Transverse colon (tissue), 4 donors: ENCODE data around the gene CCNF. TPM values are rescaled to one million over a fixed set of nuclear protein-coding genes. Genes with fewer than 3 reads are reported as not detected.
"Not testable (repeated sequence)": the region's sequence is repeated elsewhere in the genome, so short reads cannot be mapped to it uniquely, and the experiment has no call there.

Experiments
- DNase-seq: peaks from one replicate; pipeline ENCODE4 v3.0.0-alpha.2; 2019
- H3K27ac ChIP-seq, 4 donors: fragments of 200-600 bp; sonication (generic); 2 replicates each; pipeline ENCODE4 v1.5.1; 2016 to 2018; ENCODE audit warnings: inconsistent platforms in 4 of 4
- H3K27me3 ChIP-seq: fragments of 200-600 bp; sonication (generic); 2 replicates; pipeline ENCODE4 v1.5.1; 2017; ENCODE audit warnings: inconsistent platforms
- H3K36me3 ChIP-seq, 4 donors: fragments of 200-600 bp; sonication (generic); 2 replicates each; pipeline ENCODE4 v1.5.1; 2017 to 2019; ENCODE audit warnings: inconsistent platforms in 4 of 4
- H3K4me1 ChIP-seq, 4 donors: fragments of 200-600 bp; sonication (generic); 2 replicates each; pipeline ENCODE4 v1.5.1; 2017 to 2020; ENCODE audit warnings: inconsistent platforms in 4 of 4
- H3K4me3 ChIP-seq, 4 donors: fragments of 200-600 bp; sonication (generic); 1 replicate in 1 of 4; 2 replicates in 3 of 4; pipeline versions ENCODE4 v1.5.1 to v1.6.1; 2017 to 2019; ENCODE audit warnings: inconsistent platforms in 4 of 4
- H3K9me3 ChIP-seq, 2 donors: fragments of 200-600 bp; sonication (generic); 2 replicates each; pipeline ENCODE4 v1.5.1; 2017 to 2019; ENCODE audit warnings: inconsistent platforms in 2 of 2
- EP300 ChIP-seq: sonication (generic); formaldehyde crosslinking; IDR thresholded peaks from one replicate; pipeline ENCODE4 v1.6.1; 2017; ENCODE audit warnings: antibody characterized with exemption, low read depth
- POLR2A ChIP-seq: fragments of 450-650 bp; IDR thresholded peaks from one replicate; pipeline ENCODE4 v1.6.1; 2016; ENCODE audit warnings: antibody characterized with exemption, mild to moderate bottlenecking, moderate library complexity
- POLR2AphosphoS5 ChIP-seq, 3 donors: sonication (generic); formaldehyde crosslinking; IDR thresholded peaks; one replicate each; pipeline ENCODE4 v1.6.1; 2016; ENCODE audit warnings: antibody characterized with exemption in 3 of 3
- WGBS, 2 donors: methylation state at CpG; one replicate each; pipeline ENCODE4 v1.1.5; 2018; ENCODE audit warnings: low coverage in 1 of 2; 5-methylcytosine and 5-hydroxymethylcytosine counted together
- in situ Hi-C, 4 donors: fragments of 200-750 bp; cut with MboI; loops; one replicate each; pipeline versions ENCODE4 v1.15.0 to v1.15.1; 2017; ENCODE audit warnings: low sequenced_read_pairs in 3 of 4, low pct_ligation_motif_present in 1 of 4, low pct_unique_long_range_greater_than_20kb in 1 of 4
- intact Hi-C: fragments of 100-400 bp; cut with DNase I; formaldehyde crosslinking; loops from one replicate; pipeline ENCODE4 v1.15.1; 2023; ENCODE audit warnings: low total_unique reads
- total RNA-seq, 4 donors: library from RNA; depleted of rRNA; stranded (reverse); fragments of >200 nt; gene quantifications; one replicate each; pipeline ENCODE4 v1.1.0, GENCODE V29; 2016
- TF ChIP-seq, protein P1 (sequence below), 5 experiments: fragments of 200-600 bp in 3 of 5; fragments of 450-650 bp in 2 of 5; sonication (generic) in 3 of 5; IDR thresholded peaks; 1 replicate in 2 of 5; 2 replicates in 3 of 5; pipeline ENCODE4 v1.5.1; 2016 to 2017; ENCODE audit warnings: antibody characterized with exemption in 5 of 5, inconsistent platforms in 3 of 5, mild to moderate bottlenecking in 2 of 5, moderate library complexity in 1 of 5

The CCNF gene
- total RNA-seq, 4 donors from 2014 or later: 0.75 to 24.9 (median 2.3) TPM

DNA sequence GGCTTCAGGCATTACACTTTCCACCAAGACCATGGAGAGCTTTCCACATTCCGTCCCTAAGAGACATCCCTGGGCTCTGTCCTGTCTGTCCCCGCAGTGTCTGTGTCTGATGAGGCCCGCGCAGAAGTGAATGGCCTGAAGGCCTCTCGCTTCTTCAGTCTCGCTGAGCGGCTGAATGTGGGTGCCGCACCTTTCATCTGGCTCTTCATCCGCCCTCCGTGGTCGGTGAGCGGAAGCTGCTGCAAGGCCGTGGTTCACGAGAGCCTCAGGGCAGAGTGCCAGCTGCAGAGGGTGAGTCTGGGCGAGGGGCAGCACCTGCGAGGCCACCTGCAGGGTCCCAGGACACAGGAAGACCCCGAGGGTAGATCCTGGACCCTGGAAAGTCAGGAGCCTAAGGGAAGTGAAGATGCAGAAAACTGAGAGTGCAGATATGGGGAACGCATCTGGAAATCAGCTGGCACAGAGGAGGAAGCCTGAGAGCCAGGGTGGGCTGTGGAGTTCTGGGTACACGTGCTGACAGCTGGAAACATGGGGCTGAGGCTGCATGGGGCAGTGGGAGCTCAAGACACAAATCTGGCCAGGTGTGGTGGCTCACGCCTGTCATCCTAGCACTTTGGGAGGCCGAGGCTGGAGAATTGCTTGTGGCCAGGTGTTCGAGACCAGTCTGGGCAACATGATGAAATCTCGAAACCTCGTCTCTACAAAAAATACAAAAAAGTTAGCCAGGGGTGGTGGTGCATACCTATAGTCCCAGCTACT, 8.0 kb downstream of the CCNF start:
- in situ Hi-C loops: loop anchor here in 2 of 4 donors (10.0 to 25.0 kb wide), 2 partner anchors 58 to 150 kb away; no protein-coding TSS in a partner anchor
- intact Hi-C loops: no loop called here
- Histone ChIP-seq H3K4me1 (no peaks in the 10 kb centered on the region), H3K27me3 (no peaks in the 10 kb centered on the region), H3K36me3 (no peaks in the 10 kb centered on the region), H3K27ac (no peak overlapping the region), H3K4me3 (no peak overlapping the region), H3K9me3 (no peaks in the 10 kb centered on the region)
- 97 to 100% methylated on average over 1 to 24 of the region's 24 CpGs for WGBS, 2 donors
- TF ChIP-seq POLR2AphosphoS5 (IDR thresholded peaks at IDR 0.05) (no peak), POLR2A (no peak), EP300 (no peak)
- TF ChIP-seq, protein P1, sequence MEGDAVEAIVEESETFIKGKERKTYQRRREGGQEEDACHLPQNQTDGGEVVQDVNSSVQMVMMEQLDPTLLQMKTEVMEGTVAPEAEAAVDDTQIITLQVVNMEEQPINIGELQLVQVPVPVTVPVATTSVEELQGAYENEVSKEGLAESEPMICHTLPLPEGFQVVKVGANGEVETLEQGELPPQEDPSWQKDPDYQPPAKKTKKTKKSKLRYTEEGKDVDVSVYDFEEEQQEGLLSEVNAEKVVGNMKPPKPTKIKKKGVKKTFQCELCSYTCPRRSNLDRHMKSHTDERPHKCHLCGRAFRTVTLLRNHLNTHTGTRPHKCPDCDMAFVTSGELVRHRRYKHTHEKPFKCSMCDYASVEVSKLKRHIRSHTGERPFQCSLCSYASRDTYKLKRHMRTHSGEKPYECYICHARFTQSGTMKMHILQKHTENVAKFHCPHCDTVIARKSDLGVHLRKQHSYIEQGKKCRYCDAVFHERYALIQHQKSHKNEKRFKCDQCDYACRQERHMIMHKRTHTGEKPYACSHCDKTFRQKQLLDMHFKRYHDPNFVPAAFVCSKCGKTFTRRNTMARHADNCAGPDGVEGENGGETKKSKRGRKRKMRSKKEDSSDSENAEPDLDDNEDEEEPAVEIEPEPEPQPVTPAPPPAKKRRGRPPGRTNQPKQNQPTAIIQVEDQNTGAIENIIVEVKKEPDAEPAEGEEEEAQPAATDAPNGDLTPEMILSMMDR (IDR thresholded peaks at IDR 0.05): no peak
- no peak for DNase-seq

DNA sequence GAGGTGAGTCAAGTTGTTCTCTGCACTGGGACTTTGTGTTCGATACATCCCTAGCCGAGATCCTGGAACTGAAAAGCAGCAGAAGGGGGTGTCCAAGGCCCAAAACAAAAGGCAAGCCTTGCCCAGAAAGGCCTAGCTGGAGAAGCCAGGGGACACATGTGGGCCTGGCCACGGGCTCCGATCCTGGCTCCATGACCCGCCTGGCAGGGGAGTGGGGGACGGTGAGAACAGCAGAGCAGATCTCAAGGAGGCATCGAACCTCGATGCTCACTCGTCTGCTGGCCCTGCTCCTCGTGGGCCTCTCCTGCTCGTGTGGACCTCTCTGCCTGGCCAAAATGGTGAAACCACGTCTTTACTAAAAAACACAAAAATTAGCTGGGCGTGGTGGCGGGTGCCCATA, 8.9 kb downstream of the CCNF start:
- Histone ChIP-seq H3K27me3 (no peaks in the 10 kb centered on the region), H3K9me3 (no peaks in the 10 kb centered on the region), H3K4me1 (no peaks in the 10 kb centered on the region), H3K36me3 (no peaks in the 10 kb centered on the region), H3K27ac (no peak overlapping the region), H3K4me3 (no peak overlapping the region)
- no peak for DNase-seq
- TF ChIP-seq EP300 (no peak), POLR2AphosphoS5 (IDR thresholded peaks at IDR 0.05) (no peak), POLR2A (no peak)
- TF ChIP-seq, protein P1 (IDR thresholded peaks at IDR 0.05): no peak
- intact Hi-C loops: no loop called here
- in situ Hi-C loops: loop anchor here in 2 of 4 donors (10.0 to 25.0 kb wide), 2 partner anchors 57 to 149 kb away; no protein-coding TSS in a partner anchor
- WGBS, 2 donors: 98% methylated on average over 14 of the region's 14 CpGs; no CpG with 5 or more reads in 1 of the 2 donors

DNA sequence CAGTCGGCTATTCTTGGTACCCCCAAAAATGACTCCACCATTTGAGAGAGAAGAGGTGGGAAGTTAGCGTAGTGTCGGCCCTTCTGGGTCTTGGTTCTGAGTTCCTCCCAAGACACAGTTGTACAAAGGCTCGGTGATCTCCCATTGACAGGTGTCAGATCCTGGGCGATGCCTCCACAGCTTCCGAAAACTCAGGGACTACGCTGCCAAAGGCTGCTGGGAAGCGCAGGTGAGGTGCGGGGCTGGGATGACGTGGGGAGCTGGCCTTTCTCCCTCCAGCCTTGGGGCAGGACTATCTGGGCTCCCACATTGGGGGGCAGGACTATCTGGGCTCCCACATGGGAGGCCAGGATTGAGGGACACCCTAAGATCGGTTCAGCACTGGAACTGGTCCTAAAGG, 10.4 kb downstream of the CCNF start:
- H3K27ac ChIP-seq: no peak overlapping the region
- no peaks in the 10 kb centered on the region for H3K9me3 ChIP-seq
- WGBS, 2 donors: 98% methylated on average over 11 of the region's 11 CpGs; no CpG with 5 or more reads in 1 of the 2 donors
- no peak for DNase-seq
- intact Hi-C loops (no loop called here), in situ Hi-C loops (loop anchor here in 2 of 4 donors (10.0 to 25.0 kb wide), 2 partner anchors 55 to 148 kb away; no protein-coding TSS in a partner anchor)
- H3K36me3 ChIP-seq: no peaks in the 10 kb centered on the region
- no peaks in the 10 kb centered on the region for H3K4me1 ChIP-seq
- no peak for TF ChIP-seq EP300
- TF ChIP-seq POLR2AphosphoS5 (IDR thresholded peaks at IDR 0.05): no peak
- H3K27me3 ChIP-seq: no peaks in the 10 kb centered on the region
- H3K4me3 ChIP-seq: no peak overlapping the region

DNA sequence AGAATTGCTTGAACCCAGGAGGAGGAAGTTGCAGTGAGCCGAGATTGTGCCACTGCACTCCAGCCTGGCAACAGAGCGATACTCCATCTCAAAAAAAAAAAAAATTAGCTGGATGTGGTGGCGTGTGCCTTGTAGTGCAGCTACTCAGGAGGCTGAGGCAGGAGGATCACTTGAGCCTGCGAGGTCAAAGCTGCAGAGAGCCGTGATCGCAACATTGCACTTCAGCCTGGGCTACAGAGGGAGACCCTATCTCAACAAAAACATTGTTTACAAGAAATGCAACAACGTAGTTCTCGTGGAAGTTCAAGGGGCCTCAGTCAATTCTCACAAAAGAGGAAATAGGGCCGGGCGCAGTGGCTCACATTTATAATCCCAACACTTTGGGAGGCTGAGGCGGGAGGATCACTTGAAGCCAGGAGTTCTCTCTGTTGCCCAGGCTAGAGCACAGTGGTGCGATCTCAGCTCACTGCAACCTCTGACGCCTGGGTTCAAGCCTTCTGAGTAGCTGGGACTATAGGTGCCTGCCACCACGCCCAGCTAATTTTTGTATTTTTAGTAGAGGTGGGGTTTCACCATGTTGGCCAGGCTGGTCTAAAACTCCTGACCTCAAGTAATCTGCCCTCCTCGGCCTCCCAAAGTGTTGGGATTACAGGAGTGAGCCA, 12.0 kb downstream of the CCNF start:
- H3K27ac ChIP-seq, DNase-seq, H3K36me3 ChIP-seq, intact Hi-C loops, H3K27me3 ChIP-seq, H3K9me3 ChIP-seq, H3K4me3 ChIP-seq, H3K4me1 ChIP-seq: not testable (repeated sequence)
- in situ Hi-C loops: loop anchor here in 1 of 4 donors (25.0 kb wide), 1 partner anchor 146 kb away; no protein-coding TSS in a partner anchor
- WGBS, 2 donors: 83% methylated on average over 15 of the region's 15 CpGs; no CpG with 5 or more reads in 1 of the 2 donors

DNA sequence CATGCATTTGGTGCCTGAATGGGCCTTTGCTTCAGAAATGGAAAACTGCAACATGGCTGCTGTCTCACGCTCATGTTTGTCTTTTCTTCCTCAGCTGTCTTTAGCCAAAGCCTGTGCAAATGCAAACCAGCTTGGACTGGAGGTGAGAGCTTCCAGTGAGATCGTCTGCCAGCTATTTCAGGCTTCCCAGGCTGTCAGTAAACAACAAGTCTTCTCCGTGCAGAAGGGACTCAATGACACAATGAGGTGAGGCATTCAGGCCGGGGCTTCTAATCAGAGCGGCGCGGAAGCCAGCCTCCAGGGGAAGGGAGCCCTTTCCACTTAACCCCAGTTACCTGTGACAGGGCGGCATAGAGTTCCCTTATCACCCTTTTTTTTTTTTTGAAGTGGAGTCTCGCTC, 14.3 kb downstream of the CCNF start:
- Histone ChIP-seq H3K36me3 (peaks cover 0 to 3% (median 0%) of the 10 kb centered on the region in 4 donors), H3K27me3 (no peaks in the 10 kb centered on the region), H3K4me3 (no peak overlapping the region), H3K27ac (no peak overlapping the region), H3K4me1 (no peaks in the 10 kb centered on the region), H3K9me3 (no peaks in the 10 kb centered on the region)
- DNase-seq: no peak
- in situ Hi-C loops: loop anchor here in 1 of 4 donors (25.0 kb wide), 1 partner anchor 144 kb away; no protein-coding TSS in a partner anchor
- WGBS, 2 donors: 79 to 92% methylated on average over 8 to 9 of the region's 9 CpGs
- TF ChIP-seq POLR2A (no peak), POLR2AphosphoS5 (IDR thresholded peaks at IDR 0.05) (no peak), EP300 (no peak)
- TF ChIP-seq, protein P1 (IDR thresholded peaks at IDR 0.05): no peak
- intact Hi-C loops: no loop called here
